ENCODE measurements around the gene ZBTB20.

Gene ZBTB20

GRCh38 chr3:114762144-114762543 lies 384.9 kb downstream of the ZBTB20 start:
- DNase-seq (ENCODE audit: low read depth): no peak

DNA sequence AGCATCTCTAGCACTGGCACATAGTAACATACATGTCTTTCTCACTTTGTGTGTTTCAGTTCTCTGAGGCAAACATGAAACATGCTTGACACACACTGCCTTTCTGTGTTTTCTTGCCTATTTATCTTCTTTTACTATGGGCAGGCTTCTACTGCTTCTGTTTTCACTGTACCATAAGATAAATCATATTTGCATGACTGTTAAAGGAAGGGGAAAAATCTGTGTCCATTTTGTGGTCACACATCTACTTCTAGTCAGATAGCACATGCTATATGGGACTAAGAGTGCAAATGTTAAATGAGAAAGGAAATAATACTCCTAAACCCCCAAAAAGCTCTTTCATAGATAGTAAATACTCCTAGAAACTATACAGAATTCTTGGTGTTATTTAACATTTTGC lies 386.4 kb downstream of the ZBTB20 start:
- DNase-seq (ENCODE audit: low read depth): no peak

- DNase-seq (ENCODE audit: low read depth): no peak
Observed at GRCh38 chr3:114758831-114759699, 388.0 kb downstream of the ZBTB20 start.

- DNase-seq (ENCODE audit: low read depth): no peak
Observed at GRCh38 chr3:114756506-114757279, 390.4 kb downstream of the ZBTB20 start.

DNA sequence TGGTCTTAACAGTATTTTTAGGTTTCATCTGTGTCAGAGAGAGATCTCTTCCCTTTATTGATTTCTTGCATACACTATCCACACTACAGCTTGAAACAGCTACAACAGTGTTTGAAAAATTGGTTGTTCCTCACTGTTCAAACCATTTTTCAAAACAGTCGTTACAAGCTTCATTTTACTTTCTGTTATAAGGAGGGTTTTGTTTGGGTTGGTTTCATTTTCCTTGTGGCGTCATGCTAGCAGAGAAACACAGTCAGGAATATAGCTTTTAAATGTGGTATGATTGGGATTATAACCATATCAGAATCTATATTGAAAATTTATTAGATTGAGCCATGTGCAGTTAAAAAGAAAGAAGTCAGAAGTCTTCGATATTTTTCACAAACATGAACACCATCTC lies 400.6 kb downstream of the ZBTB20 start:
- no peak for DNase-seq (ENCODE audit: low read depth)

GRCh38 chr3:114745322-114746240 lies 401.5 kb downstream of the ZBTB20 start:
- no peak for DNase-seq (ENCODE audit: low read depth)

DNA sequence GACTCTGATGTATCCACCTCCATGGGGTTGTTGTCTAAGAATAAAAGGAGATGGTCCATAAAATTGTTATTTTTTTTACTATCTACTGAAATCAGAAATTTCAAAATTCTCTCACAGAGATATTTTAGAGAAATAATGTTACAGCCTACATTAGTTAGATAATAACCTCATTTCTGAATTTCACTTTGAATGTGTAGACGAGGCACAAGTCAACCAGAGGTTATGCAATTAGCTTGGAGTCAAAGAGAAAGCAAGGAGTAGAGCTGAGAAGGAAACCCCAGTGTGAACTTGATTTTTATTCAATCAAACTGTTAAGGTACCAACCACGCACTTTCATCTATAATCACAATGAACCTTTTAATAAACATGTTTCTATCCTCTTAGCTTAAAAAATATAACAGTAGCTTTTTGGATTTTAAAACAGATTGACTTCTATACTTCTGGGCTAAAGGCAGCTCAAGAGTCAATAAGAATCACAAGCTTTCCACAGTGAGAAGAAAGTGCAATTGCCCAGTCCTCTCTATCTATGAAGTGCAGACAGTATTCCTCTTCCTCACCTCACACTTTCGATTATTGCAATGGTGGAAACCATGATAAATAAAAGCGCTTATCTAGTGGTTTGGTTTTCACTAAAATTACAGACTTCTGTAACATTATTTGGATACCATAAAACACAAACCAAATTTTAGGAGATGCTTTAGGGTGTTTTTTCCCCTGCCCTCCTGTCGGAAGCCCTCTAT lies 403.2 kb downstream of the ZBTB20 start:
- DNase-seq (ENCODE audit: low read depth): no peak

DNA sequence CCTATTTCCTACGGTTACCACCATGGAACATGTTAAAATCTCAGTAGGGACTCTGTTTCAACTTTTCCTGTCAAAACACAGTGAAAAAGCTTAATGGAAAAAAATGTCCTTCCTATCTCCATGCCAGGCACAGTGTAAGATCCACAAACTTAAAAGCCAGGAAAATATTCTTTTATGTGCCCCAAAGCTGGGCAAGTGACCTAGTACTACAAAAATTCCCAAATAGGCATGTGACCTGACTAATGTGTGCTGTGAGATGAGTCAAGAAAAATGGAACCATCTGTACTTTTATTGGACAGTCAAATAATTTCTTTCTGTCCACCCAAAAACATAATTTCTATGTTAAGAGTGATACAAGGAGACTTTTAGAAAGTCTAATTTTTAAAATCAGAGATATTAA lies 406.0 kb downstream of the ZBTB20 start:
- no peak for DNase-seq (ENCODE audit: low read depth)

GRCh38 chr3:114739627-114740026 lies 407.5 kb downstream of the ZBTB20 start:
- DNase-seq (ENCODE audit: low read depth): no peak

GRCh38 chr3:114732353-114732752 lies 414.7 kb downstream of the ZBTB20 start:
- no peak for DNase-seq (ENCODE audit: low read depth)

GRCh38 chr3:114730397-114730796 lies 416.7 kb downstream of the ZBTB20 start:
- no peak for DNase-seq (ENCODE audit: low read depth)

- no peak for DNase-seq (ENCODE audit: low read depth)
Observed at GRCh38 chr3:114727373-114727772, 419.7 kb downstream of the ZBTB20 start.

- DNase-seq (ENCODE audit: low read depth): no peak
Observed at GRCh38 chr3:114725966-114726365, 421.1 kb downstream of the ZBTB20 start.

DNA sequence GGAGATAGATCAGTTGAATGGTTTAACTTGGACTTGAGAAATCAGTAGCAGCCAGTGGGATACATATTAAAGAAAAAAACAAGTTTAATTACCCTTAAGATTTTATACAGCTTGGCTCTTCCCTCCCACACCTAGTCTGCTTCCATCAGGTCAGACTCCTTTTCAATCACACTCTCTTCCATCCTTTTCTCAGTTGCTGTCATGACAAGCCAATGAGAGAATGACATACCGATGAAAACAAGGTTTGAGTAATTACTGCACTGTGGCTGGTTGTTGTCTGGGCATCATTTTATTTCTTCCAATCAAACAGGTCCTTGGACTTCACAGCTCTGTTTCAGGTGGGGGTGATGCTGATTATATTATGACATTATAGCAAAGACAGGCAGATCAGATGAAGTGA lies 424.6 kb downstream of the ZBTB20 start:
- DNase-seq (ENCODE audit: low read depth): no peak

DNA sequence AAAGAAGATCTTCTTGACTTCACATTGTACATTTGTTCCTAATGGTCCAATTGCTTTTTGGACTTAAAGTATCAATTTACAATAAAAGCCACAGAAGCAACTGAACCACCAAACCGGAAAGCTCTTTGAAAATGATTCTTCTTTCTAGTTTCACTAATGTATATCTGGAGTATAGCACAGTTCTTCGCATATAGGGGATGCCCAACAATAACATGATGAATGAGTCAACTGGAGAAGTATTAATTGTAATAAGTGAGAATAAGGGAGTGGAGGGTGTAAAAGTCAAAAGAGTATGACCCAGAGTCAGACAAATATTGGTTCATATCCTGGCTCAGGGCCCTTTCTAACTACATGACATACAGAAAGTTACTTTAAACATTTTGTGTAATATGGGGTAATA lies 425.2 kb downstream of the ZBTB20 start:
- no peak for DNase-seq (ENCODE audit: low read depth)

GRCh38 chr3:114721209-114721608 lies 425.9 kb downstream of the ZBTB20 start:
- no peak for DNase-seq (ENCODE audit: low read depth)

DNA sequence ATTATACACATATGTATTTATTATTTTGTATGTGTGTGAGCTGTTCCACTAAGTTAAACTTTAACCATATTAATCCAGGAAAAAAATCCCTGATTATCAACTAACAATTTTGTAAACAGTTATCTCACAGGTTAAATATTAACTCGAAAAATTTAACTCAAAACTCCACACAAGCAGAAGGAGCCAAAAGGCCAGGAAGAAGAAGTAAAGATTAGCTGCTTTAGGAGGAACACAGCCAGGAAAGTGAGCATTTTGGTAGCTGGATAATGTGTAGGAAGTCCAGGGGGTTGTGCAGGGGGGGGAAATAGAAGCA lies 428.2 kb downstream of the ZBTB20 start:
- DNase-seq (ENCODE audit: low read depth): no peak

- DNase-seq (ENCODE audit: low read depth): no peak
Observed at GRCh38 chr3:114718071-114718897, 428.8 kb downstream of the ZBTB20 start.

- no peak for DNase-seq (ENCODE audit: low read depth)
Observed at GRCh38 chr3:114716916-114717315, 430.2 kb downstream of the ZBTB20 start.

GRCh38 chr3:114716126-114716525 lies 431.0 kb downstream of the ZBTB20 start:
- no peak for DNase-seq (ENCODE audit: low read depth)

GRCh38 chr3:114714957-114715460 lies 432.1 kb downstream of the ZBTB20 start:
- no peak for DNase-seq (ENCODE audit: low read depth)
